GM19239 (cell line): ENCODE results near the gene HMOX2.
A peak's percentile ranks its signal among the peaks of the same experiment; 100 is the strongest.

ENCODE experiments used
- DNase-seq: peaks from one replicate; pipeline ENCODE4 v3.0.0; 2011; ENCODE audit warnings: low spot score; ENCODE audit not compliant: insufficient read length
- FAIRE-seq: peaks from 2 replicates; lab custom pipeline; 2011; peaks lifted over from hg19 to GRCh38; lab: Jason Lieb, UNC

The HMOX2 gene

DNA sequence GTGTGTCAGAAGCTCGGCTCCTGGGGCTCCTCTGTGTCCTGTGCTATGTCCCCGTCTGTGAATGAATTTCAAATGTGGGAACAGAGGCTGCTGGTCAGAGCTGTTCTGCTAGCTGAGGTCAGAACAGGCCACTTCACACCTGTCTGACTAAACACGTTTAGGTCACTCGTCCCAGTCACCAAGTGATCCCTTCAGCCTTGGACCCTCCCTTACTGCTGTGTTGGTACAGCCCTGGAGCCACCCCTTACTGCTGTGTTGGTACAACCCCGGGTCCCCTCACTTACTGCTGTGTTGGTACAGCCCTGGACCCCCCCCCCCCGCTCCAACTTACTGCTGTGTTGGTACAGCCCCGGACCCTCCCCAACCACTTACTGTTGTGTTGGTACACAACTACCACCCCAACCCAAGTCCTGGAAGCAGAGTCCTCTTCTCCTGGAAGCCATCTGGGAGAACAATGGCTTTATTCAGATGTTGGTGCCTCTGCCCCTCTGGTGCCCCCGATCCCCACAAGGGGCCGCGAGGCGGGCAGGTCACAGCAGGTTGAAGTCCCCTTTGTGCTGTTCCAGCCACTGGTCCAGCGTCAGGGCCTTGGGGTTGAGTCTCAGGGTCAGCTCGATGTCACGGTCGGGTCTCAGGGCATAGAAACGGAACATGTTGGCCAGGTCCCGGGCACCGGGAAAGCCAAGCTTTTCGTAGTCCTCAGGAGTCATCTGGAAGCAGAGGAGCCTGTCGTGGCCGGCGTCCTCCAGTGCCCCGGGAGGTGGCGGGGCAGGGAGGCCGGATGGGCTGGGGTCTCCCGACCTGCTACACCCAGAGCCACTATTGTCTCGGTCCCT lies 14.7 kb upstream of the HMOX2 start:
- FAIRE-seq, result no peak
- no peak for DNase-seq

DNA sequence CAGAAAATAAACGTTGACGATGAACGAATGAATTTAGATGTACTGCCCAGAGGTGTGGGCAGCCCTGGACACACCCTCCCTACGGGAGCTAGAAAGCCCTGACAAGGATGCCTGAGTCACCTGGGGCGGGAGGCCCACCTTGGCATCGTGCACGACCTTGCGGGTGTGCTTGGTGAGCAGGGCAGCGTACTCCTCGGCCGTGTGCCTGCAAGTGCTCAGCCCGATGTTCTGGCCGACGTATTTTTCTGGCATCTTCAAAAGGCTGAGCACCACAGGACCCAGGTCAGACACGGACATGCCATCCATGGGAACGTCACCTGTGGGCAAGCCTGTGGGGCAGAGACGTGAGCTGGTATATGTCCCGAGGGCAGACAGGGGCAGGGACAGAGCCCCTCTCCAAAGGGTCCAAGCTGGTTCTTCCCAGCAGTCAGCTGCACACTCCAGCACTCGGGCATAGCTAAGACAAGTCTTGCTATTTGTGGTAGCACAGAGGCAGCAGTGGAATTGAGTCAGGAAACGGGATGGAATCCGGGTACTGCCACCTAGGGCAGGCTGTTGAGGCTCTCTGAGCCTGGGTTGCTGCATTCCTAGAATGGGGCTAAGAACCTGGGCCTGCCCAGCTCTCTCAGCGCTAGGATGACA lies 12.6 kb upstream of the HMOX2 start:
- DNase-seq (no peak), FAIRE-seq (no peak)

DNA sequence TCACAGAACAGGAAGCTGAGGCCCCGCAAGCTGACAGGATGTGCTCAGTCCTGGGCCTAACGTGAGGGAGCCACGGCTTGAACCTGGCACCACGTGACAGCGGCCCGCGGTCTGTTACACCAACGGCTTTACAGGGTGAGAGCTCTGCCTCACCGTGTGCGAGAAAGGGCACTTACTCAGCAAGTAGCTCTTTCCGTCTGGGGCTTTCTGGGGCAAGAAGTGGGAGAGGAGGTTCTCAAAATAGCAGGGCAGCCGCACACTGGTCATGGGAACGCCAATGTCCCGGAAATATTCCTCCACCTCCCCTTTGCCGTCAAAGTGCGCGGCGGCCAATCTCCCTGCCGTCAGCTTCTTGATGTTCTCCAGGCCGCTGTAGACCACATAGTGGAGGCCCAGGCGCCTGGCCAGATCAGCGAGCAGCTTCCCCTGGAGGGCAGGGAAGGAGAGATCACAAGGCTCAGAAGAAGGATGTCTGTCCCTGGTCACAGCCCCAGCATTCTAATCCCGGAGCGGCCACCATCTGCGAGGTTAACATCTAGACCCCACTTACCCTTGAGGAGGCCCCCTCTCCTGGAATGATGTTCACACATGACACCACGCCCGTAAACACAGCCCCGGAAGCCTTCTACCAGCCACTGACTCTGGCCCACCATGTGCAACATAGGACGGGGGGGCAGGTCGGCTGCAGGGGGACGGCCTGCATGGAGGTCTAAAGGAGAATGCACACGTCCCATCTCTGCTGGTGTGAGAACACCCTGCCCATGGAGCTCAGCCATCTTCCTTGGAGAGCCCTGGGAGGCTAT lies 10.0 kb upstream of the HMOX2 start:
- FAIRE-seq (no peak), DNase-seq (no peak)

DNA sequence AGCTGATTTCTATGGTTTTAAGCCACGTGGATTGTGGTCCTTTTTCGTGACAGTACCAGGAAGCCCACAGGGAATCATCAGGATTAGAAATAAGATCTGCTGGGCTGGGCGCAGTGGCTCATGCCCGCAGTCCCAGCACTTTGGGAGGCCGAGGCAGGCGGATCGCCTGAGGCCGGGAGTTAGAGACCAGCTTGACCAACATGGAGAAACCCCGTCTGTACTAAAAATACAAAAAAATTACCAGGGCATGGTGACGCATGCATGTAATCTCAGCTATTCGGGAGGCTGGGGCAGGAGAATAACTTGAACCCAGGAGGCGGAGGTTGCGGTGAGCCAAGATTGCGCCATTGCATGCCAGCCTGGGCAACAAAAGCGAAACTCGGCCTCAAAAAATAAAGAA lies 8.3 kb upstream of the HMOX2 start:
- no peak for FAIRE-seq
- DNase-seq, result no peak

DNA sequence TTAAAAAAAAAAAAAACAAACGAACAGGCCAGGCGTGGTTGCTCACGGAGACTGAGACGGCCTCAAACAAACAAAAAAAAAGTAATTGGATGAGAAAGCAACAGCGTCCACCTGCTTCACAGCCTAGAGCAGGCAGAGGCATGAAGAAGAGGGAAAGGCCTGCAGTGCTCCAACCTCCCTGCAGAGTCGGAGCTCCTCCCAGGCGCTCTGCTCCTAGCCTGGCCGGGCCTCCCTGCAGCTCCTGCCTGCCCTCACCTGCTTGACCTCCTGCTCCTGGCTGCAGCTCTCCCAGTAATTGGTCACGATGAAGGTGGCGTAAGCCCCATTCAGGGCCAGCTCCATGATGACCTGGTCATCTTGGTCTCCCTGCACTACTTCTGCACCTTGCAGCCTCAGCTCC lies 7.2 kb upstream of the HMOX2 start:
- no peak for FAIRE-seq
- DNase-seq, result no peak

- DNase-seq, result no peak
- FAIRE-seq, result no peak
Measured at GRCh38 chr16:4471869-4472268, 4.3 kb upstream of the HMOX2 start.

DNA sequence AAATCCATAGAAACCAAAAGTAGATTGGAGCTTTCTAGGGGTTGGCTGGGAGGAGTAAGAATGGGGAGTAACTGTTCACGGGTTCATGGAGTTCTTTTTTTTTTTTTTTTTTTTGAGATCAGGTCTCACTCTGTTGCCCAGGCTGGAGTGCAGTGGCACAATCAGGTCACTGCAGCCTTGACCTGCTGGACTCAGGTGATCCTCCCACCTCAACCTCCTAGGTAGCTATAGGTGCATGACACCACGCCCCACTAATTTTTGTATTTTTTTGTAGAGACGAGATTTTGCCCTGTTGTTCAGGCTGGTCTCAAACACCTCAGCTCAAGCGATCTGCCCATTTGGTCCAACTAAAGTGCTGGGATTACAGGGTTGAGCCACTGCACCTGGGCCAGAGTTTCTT lies 3.3 kb upstream of the HMOX2 start:
- no peak for FAIRE-seq
- DNase-seq, result no peak

GRCh38 chr16:4474192-4474961 lies 1.8 kb upstream of the HMOX2 start, which contains the start of gene NMRAL1:
TSS of gene NMRAL1 (minus strand) at chr16:4474625. CDS start at chr16:4474132, 493 bp downstream.
- DNase-seq, result peak; percentile 85
- FAIRE-seq, result peak; percentile 81

DNA sequence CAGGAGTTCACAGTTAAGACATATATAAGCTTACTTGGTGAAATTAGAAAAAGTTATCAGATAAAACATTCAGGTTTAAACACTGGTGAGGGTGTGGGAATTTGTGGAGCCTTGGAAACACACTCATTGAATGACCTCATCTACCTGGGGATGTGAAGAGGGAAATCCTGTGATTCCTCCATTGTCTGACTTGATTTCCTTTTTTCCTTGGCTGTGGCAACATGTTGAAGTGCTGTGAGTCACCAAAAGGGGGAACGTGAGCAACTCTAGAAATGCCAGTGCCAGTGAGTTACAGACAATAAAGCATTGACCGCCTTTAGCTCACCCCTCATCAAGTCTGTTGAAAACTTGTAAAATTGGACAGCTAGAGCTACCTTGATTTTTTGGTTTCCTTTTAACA lies 1.8 kb downstream of the HMOX2 start:
- FAIRE-seq (no peak), DNase-seq (no peak)

- no peak for DNase-seq
- no peak for FAIRE-seq
Measured at GRCh38 chr16:4481526-4481925, 5.3 kb downstream of the HMOX2 start.

- FAIRE-seq, result no peak
- no peak for DNase-seq
Measured at GRCh38 chr16:4481963-4482362, 5.8 kb downstream of the HMOX2 start.

GRCh38 chr16:4486126-4486893 lies 10.1 kb downstream of the HMOX2 start:
- DNase-seq, result no peak
- FAIRE-seq, result no peak

DNA sequence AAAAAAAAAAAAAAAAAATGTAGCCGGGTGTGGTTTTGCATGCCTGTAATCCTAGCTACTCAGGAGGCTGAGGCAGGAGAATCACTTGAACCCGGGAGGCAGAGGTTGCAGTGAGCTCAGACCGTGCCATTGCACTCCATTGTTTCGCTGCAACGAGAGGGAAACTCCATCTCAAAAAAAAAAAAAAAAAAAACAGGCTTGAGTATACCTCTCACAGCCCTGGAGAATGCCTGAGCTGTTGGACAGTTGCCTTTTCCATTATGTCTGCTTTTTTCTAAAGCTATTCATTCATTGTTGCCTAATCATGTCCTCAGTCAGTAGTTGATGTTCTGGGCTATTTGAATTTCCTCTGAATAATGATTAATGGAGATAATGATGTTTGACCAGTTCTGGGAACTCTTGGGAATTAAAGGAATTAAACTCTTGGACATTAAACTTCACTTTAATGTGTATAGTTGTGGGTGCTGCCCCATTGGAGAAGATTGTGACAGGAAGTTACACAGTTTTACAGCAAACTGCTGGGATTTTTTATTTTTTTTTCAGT lies 11.8 kb downstream of the HMOX2 start:
- FAIRE-seq (no peak), DNase-seq (no peak)

DNA sequence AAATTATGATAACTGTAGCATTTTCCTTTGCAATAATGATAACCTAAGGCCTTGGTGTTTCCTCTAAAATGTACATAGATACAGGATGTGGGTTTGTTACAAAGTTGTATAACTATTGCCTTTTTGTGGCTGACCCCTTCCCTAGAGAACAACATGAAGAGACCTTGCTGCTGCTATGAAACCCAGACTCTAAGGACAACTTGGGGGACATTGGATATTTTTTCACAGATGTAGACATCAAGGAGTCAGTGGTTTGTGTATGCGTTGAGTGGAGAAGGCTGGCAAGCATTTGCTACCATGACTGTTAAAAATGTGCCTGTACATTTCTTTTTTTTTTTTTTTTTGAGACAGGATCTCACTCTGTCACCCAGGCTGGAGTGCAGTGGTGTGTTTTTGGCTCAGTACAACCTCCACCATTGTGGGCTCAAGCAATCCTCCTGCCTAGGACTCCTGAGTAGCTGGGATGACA lies 12.3 kb downstream of the HMOX2 start:
- DNase-seq (no peak), FAIRE-seq (no peak)

- DNase-seq (no peak), FAIRE-seq (no peak)
Measured at GRCh38 chr16:4489030-4489429, 12.8 kb downstream of the HMOX2 start.

GRCh38 chr16:4491898-4492297 lies 15.7 kb downstream of the HMOX2 start:
- DNase-seq (no peak), FAIRE-seq (no peak)

DNA sequence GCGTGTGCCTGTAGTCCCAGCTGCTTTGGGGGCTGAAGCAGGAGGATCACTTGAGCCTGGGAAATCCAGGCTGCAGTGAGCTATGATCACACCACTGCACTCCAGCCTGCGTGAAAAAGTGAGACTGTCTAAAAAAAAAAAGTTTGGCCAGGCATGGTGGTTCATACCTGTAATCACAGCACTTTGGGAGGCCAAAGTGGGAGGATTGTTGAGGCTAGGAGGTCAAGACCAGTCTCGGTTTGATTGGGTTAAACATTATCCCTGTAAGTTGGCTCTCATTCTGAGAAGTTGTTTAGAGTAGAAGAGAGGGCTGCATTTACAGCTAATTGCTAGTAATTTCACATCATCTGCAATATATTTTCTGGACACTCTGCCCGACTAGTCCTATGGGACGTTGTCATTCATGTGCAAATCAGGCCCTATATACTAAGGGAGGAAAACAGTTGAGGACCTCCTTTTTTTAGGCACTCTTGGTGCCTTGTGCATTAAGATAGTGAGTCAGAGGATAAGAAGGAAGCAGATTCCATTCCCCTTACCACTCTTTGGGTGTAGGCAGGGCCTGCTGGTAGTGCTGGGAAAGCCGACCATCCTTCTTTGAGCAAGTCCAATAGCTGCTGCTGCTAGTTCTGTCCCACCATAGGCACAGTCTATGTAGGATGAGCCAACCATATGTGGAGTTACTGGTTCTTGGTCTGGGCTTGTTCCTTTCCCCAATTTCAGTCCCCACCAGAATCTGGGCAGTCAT lies 18.7 kb downstream of the HMOX2 start:
- DNase-seq (no peak), FAIRE-seq (no peak)

- no peak for FAIRE-seq
- no peak for DNase-seq
Measured at GRCh38 chr16:4495766-4496165, 19.6 kb downstream of the HMOX2 start.
